Nephron (organoid): ENCODE data around the gene EMP1.

Source experiments
- H3K27ac Mint-ChIP-seq, 3 experiments: 2 replicates each; pipeline ENCODE4 v1.8.0; 2020; ENCODE audit warnings: mixed read lengths in 3 of 3, mild to moderate bottlenecking in 2 of 3, moderate library complexity in 1 of 3
- H3K27me3 Mint-ChIP-seq: 2 replicates; pipeline ENCODE4 v1.8.0; 2021; ENCODE audit warnings: low read depth, mild to moderate bottlenecking, moderate library complexity, mixed read lengths
- H3K36me3 Mint-ChIP-seq: 2 replicates; pipeline ENCODE4 v1.8.0; 2020; ENCODE audit warnings: low read depth, mixed read lengths
- H3K4me1 Mint-ChIP-seq: 2 replicates; pipeline ENCODE4 v1.8.0; 2020; ENCODE audit warnings: mixed read lengths
- H3K4me3 Mint-ChIP-seq, 3 experiments: 2 replicates each; pipeline ENCODE4 v1.8.0; 2020; ENCODE audit warnings: mild to moderate bottlenecking in 3 of 3, mixed read lengths in 3 of 3, moderate library complexity in 2 of 3
- H3K9me3 Mint-ChIP-seq: 2 replicates; pipeline ENCODE4 v1.8.0; 2020; ENCODE audit warnings: mixed read lengths
- TF ChIP-seq, protein P1 (sequence below), 3 experiments: fragments of 200-600 bp; sonication (generic); IDR thresholded peaks; one replicate each; pipeline ENCODE4 v1.5.0; 2021; ENCODE audit warnings: antibody characterized with exemption in 3 of 3; ENCODE audit not compliant: unreplicated experiment in 3 of 3

Gene EMP1

DNA sequence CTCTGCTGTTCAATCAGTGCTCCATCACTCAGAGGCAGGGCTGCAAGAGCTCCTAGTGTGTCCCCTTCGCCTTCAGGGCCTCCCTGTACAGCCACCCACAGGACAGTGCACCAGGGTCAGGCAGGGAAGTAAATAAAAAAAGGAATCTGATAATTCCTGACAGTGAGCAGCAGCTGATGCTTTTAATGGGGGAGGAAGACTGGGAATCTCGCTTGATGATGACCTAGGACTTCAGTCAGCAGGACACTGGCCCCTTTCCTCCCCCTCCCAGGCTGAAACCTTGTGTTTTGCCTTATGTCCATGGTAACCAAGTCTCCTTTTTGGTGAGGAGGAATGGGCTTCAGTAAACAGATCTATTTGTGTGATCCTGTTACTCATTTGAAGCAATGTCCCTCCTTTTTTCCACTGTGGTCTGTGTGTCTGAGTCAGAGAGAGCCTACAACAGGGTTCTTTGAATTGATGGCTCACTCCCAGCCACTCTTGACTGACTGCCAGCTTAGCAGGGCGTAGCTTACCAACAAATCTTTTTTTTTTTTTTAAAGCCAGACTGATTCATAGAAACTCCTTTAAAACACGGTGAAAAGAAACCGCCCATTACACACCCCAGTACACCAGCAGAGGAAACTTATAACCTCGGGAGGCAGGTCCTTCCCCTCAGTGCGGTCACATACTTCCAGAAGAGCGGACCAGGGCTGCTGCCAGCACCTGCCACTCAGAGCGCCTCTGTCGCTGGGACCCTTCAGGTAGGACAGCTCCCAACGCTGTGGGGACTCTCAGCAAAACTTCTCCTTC is at the start of gene EMP1:
Gene EMP1, plus strand, starts transcription at position 597 of the 792 bp plus-strand sequence. CDS start 14,785 bp downstream, outside the sequence.
- Mint-ChIP-seq H3K9me3 (no peaks in the 10 kb centered on the region), H3K27me3 (no peaks in the 10 kb centered on the region), H3K27ac (peak within 1 kb of the TSS; percentile 66 to 99 (median 97)), H3K4me3 (peak within 1 kb of the TSS; percentile 41 to 84 (median 71)), H3K36me3 (no peaks in the 10 kb centered on the region), H3K4me1 (peaks cover 93% of the 10 kb centered on the region)
- TF ChIP-seq, protein P1, sequence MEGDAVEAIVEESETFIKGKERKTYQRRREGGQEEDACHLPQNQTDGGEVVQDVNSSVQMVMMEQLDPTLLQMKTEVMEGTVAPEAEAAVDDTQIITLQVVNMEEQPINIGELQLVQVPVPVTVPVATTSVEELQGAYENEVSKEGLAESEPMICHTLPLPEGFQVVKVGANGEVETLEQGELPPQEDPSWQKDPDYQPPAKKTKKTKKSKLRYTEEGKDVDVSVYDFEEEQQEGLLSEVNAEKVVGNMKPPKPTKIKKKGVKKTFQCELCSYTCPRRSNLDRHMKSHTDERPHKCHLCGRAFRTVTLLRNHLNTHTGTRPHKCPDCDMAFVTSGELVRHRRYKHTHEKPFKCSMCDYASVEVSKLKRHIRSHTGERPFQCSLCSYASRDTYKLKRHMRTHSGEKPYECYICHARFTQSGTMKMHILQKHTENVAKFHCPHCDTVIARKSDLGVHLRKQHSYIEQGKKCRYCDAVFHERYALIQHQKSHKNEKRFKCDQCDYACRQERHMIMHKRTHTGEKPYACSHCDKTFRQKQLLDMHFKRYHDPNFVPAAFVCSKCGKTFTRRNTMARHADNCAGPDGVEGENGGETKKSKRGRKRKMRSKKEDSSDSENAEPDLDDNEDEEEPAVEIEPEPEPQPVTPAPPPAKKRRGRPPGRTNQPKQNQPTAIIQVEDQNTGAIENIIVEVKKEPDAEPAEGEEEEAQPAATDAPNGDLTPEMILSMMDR (IDR thresholded peaks at IDR 0.05; ENCODE audit: unreplicated experiment in 3 of 3), result no peak

GRCh38 chr12:13147688-13148484 is 48.6 kb upstream of the EMP1 start:
- no peaks in the 10 kb centered on the region for H3K36me3 Mint-ChIP-seq
- no peak overlapping the region for H3K4me3 Mint-ChIP-seq
- peak overlapping the region; percentile 31 to 73 (median 55) for H3K27ac Mint-ChIP-seq
- peaks cover 3% of the 10 kb centered on the region for H3K9me3 Mint-ChIP-seq
- H3K4me1 Mint-ChIP-seq, result peaks cover 35% of the 10 kb centered on the region
- TF ChIP-seq, protein P1 (IDR thresholded peaks at IDR 0.05; ENCODE audit: unreplicated experiment in 3 of 3), result no peak
- peaks cover 3% of the 10 kb centered on the region for H3K27me3 Mint-ChIP-seq

GRCh38 chr12:13148485-13148847 is 48.1 kb upstream of the EMP1 start:
- Mint-ChIP-seq H3K36me3 (no peaks in the 10 kb centered on the region), H3K27me3 (peaks cover 3% of the 10 kb centered on the region), H3K9me3 (peaks cover 3% of the 10 kb centered on the region), H3K27ac (peak overlapping the region; percentile 31 to 73 (median 55)), H3K4me1 (peaks cover 35% of the 10 kb centered on the region), H3K4me3 (no peak overlapping the region)
- TF ChIP-seq, protein P1 (IDR thresholded peaks at IDR 0.05; ENCODE audit: unreplicated experiment in 3 of 3), result no peak

GRCh38 chr12:13149411-13149810 is 47.1 kb upstream of the EMP1 start:
- H3K9me3 Mint-ChIP-seq, result peaks cover 3% of the 10 kb centered on the region
- H3K27ac Mint-ChIP-seq, result peak overlapping the region in 2 of 3 experiments; percentile 2 to 73
- peaks cover 42% of the 10 kb centered on the region for H3K4me1 Mint-ChIP-seq
- H3K36me3 Mint-ChIP-seq, result no peaks in the 10 kb centered on the region
- H3K27me3 Mint-ChIP-seq, result peaks cover 3% of the 10 kb centered on the region
- no peak overlapping the region for H3K4me3 Mint-ChIP-seq
- TF ChIP-seq, protein P1 (IDR thresholded peaks at IDR 0.05; ENCODE audit: unreplicated experiment in 3 of 3), result no peak

GRCh38 chr12:13152281-13152680 is 44.2 kb upstream of the EMP1 start:
- H3K4me3 Mint-ChIP-seq, result no peak overlapping the region
- peaks cover 40% of the 10 kb centered on the region for H3K4me1 Mint-ChIP-seq
- no peak overlapping the region for H3K27ac Mint-ChIP-seq
- H3K9me3 Mint-ChIP-seq, result peaks cover 3% of the 10 kb centered on the region
- peaks cover 3% of the 10 kb centered on the region for H3K27me3 Mint-ChIP-seq
- H3K36me3 Mint-ChIP-seq, result no peaks in the 10 kb centered on the region
- TF ChIP-seq, protein P1 (IDR thresholded peaks at IDR 0.05; ENCODE audit: unreplicated experiment in 3 of 3), result no peak
